GM21360 (cell line): Measurements from ENCODE around the gene LINGO3.

Experiments
- ATAC-seq: cut with Tn5 transposase; IDR thresholded peaks from one replicate; pipeline ENCODE4 v1.9.1; 2021; ENCODE audit warnings: mild to moderate bottlenecking, moderate library complexity; ENCODE audit not compliant: unreplicated experiment

The LINGO3 gene

DNA sequence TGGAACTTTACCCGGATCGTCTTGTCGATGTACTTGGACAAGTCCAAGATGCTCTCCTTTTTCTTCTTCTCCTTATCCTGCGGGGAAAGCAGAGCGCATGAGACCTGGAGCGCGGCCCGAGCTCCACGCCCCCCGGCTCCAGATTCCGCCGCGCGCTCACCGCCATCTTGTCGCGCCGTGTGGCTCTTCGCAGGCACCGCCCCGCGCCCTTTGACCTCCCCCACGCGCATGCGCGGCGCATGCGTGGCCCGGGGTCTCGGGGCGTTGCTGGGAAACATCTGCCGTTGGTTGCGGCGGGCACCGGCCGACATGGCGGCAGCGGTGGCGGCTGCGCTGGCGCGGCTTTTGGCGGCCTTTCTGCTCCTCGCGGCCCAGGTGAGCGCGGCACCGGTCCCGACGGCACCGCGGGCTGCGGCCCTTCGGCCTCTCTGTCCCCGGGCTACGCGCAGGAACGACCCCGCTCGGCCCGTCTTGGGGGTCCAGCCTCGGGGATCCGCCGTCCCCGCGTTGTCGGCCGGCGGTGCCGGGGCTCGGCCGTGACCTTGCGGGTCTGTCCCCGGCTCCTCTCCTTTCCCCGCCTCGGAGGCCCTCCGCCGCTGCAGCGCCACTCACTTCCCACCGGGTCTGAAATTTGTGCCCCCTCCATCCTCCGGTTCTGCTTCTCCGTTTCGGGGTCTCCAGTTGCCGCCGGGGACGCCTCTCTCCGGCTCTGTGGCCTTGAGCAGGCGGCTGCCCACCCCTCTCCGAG, 20.6 kb upstream of the LINGO3 start, which contains the start of the genes LSM7 and SPPL2B:
Gene LSM7 (minus strand): TSS at position 186 of the 748 bp plus-strand sequence. CDS start 20 bp downstream, at position 166.
Gene SPPL2B (plus strand): TSS at position 284 of the 748 bp plus-strand sequence. CDS start 26 bp downstream, at position 310.
- peak; percentile 65 for ATAC-seq

GRCh38 chr19:2327773-2328400, 19.9 kb upstream of the LINGO3 start:
- no peak for ATAC-seq

GRCh38 chr19:2326699-2327360, 18.9 kb upstream of the LINGO3 start:
- no peak for ATAC-seq

GRCh38 chr19:2325281-2326046, 17.5 kb upstream of the LINGO3 start:
- ATAC-seq: no peak

- no peak for ATAC-seq
These were observed 16.4 kb upstream of the LINGO3 start for GRCh38 chr19:2324220-2324948.

- ATAC-seq: no peak
These were observed 15.8 kb upstream of the LINGO3 start for GRCh38 chr19:2323707-2324106.

GRCh38 chr19:2321565-2322283, 13.8 kb upstream of the LINGO3 start:
- ATAC-seq: no peak

GRCh38 chr19:2320939-2321338, 13.0 kb upstream of the LINGO3 start:
- no peak for ATAC-seq

GRCh38 chr19:2320049-2320448, 12.1 kb upstream of the LINGO3 start:
- no peak for ATAC-seq

DNA sequence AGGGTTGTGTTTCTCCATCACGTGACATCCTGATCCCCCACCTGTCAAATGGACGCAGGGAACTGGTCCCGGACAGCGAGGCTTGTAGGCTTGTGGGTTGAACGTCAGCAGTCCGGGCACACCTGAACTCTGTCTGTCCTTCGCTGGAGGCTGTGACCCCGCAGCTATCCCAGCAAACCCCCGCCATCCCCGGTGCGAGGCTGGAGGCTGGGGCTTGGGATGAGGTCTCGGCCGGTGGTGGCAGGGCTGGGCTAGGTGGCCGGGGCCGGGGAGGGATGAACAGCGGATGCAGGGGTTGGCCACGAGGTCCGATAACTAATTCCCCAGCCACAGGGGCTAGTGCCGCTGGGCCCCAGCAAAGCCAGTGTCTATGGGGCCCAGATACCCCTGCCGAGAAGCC, 11.6 kb upstream of the LINGO3 start:
- no peak for ATAC-seq

- ATAC-seq: no peak
These were observed 11.0 kb upstream of the LINGO3 start for GRCh38 chr19:2318923-2319322.

GRCh38 chr19:2317756-2318155, 9.8 kb upstream of the LINGO3 start:
- no peak for ATAC-seq

GRCh38 chr19:2317300-2317699, 9.3 kb upstream of the LINGO3 start:
- no peak for ATAC-seq

DNA sequence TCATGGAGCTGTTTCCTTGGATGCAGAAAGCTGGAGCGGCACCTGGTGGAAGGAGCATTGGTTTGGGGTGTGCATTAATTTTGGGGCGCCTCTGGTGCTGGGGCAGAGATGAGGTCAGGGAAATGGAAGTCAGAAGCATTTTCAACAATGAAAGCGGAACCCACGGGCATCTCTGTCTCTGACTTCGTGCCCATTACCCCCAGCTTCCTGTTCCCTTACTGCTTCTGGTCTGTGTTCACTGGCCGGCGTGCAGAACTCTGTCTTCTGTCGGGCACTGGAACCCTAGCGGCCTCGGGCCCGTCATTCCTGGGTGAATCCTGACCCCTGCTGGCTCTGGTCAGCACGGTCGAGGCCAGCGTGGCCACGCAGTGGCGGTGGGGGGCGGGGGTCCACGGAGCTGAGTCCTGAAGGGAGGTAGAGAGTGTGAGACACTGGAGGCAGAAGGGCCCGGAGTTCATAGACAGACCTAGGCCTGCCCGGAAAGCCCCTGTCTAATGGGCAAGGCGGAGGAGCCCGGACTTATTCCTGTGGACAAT, 7.9 kb upstream of the LINGO3 start:
- ATAC-seq: no peak

GRCh38 chr19:2315121-2315817, 7.3 kb upstream of the LINGO3 start:
- ATAC-seq: no peak

GRCh38 chr19:2312820-2313501, 5.0 kb upstream of the LINGO3 start:
- ATAC-seq: no peak

DNA sequence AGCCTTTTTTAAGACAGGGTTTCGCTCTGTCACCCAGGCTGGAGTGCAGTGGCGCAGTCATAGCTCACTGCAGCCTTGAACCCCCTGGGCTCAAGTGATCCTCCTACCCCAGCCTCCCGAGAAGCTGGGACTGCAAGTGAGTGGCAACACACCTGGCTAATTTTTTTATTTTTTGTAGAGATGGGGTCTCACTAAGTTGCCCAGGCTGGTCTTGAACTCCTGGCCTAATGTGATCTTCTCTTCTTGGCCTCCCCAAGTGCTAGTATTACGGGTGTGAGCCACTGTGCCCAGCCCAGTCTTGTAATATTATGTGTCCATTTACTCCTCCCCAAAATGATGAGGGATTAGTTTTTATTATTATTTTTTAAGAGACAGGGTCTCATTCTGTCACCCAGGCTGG, 3.1 kb upstream of the LINGO3 start:
- ATAC-seq: no peak

DNA sequence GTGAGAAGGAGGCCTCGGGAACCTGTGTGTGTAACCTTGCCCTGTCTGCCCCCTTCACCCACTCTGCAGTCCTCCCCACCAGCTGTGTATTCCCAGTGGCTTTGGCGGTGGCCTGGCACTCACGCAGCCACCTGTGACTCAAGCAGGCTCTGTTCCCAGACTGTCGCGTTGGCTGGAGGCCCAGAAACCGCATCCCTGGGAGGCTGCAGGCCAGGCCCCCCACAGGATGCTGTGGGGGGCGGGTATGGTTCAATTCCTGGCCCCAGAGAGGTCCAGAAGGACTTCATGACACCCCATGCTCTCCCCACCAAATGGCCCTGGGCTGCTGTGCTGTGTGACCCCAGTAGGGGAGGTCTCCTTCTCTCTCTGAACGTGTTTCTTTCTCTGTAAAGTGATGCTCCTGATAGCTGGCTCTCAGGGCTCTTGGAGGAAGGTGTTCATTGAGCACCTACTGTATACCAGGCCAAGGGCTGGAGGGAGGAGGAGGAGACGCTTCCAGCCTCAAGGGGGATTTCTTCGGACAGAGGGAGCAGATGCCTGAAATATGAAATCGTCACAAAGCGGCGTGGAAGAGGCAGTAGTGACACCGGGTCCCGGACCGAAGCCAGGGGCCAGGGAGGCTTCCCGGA, 1.9 kb upstream of the LINGO3 start:
- ATAC-seq: no peak
